Calu3 (cell line): ENCODE results near the gene MITD1. TPM values are rescaled to one million over a fixed set of nuclear protein-coding genes. Genes with fewer than 3 reads are reported as not detected.

ENCODE experiments used
- BruUV-seq: library from RNA; stranded (reverse); fragments of 400-500 nt; replicated peaks from 2 replicates; lab custom pipeline; 2021; lab: Mats Ljungman, UMichigan
- CTCF ChIA-PET: fragments of 300-600 bp; sonication (Branson Sonifier 250); formaldehyde crosslinking; loops from one replicate; lab custom pipeline; 2022; ENCODE audit warnings: antibody characterized with exemption; lab: Charles Lee
- DNase-seq: peaks from one replicate; pipeline ENCODE4 v3.0.0; 2022
- H3K27ac Mint-ChIP-seq: one replicate; pipeline ENCODE4 v1.8.0; 2022; ENCODE audit warnings: mixed read lengths; ENCODE audit not compliant: unreplicated experiment
- H3K27me3 Mint-ChIP-seq: one replicate; pipeline ENCODE4 v1.8.0; 2022; ENCODE audit warnings: mixed read lengths; ENCODE audit not compliant: unreplicated experiment
- H3K36me3 Mint-ChIP-seq: one replicate; pipeline ENCODE4 v1.8.0; 2022; ENCODE audit warnings: mild to moderate bottlenecking, moderate library complexity, mixed read lengths; ENCODE audit not compliant: insufficient read depth, unreplicated experiment
- H3K4me1 Mint-ChIP-seq: one replicate; pipeline ENCODE4 v1.8.0; 2022; ENCODE audit warnings: mild to moderate bottlenecking, low read depth, mixed read lengths; ENCODE audit not compliant: unreplicated experiment
- H3K4me3 Mint-ChIP-seq: one replicate; pipeline ENCODE4 v1.8.0; 2022; ENCODE audit warnings: mild to moderate bottlenecking, low read depth, moderate library complexity, mixed read lengths; ENCODE audit not compliant: unreplicated experiment
- H3K9me3 Mint-ChIP-seq: one replicate; pipeline ENCODE4 v1.8.0; 2022; ENCODE audit warnings: low read depth, mixed read lengths; ENCODE audit not compliant: unreplicated experiment
- CTCF ChIP-seq: fragments of 200-600 bp; IDR thresholded peaks from one replicate; pipeline ENCODE4 v1.8.0; 2022; ENCODE audit warnings: antibody characterized with exemption; ENCODE audit not compliant: unreplicated experiment
- intact Hi-C: fragments of 100-400 bp; cut with micrococcal nuclease; formaldehyde crosslinking; loops from one replicate; pipeline ENCODE4 v1.10.0; 2022; ENCODE audit not compliant: unreplicated experiment
- total RNA-seq: library from RNA; stranded (reverse); gene quantifications from 2 replicates; pipeline ENCODE4 v1.2.3, GENCODE V29; 2022

The MITD1 gene
- total RNA-seq, 1 experiment from 2014 or later = 29.9 TPM

- Mint-ChIP-seq H3K36me3 (peaks cover 31% of the 10 kb centered on the region), H3K4me3 (peak overlapping the region; percentile 89), H3K9me3 (no peaks in the 10 kb centered on the region), H3K27me3 (no peaks in the 10 kb centered on the region), H3K27ac (peak overlapping the region; percentile 38), H3K4me1 (peaks cover 32% of the 10 kb centered on the region)
- TF ChIP-seq CTCF = no peak
- DNase-seq = peak; percentile 57
- intact Hi-C loops = loop anchor here (5.0 kb wide), 1 partner anchor 304 kb away; no protein-coding TSS in a partner anchor
- CTCF ChIA-PET = interaction anchor here (0.6 kb wide), 1 partner anchor 1216 kb away, joined by 4 read pairs; no protein-coding TSS in a partner anchor
- BruUV-seq = no TSS peak
Observed at GRCh38 chr2:99183025-99183424, 2.2 kb upstream of the MITD1 start.

GRCh38 chr2:99181624-99182000 lies 754 bp upstream of the MITD1 start:
- DNase-seq = no peak
- H3K27ac Mint-ChIP-seq = peak overlapping the region; percentile 88
- H3K27me3 Mint-ChIP-seq = no peaks in the 10 kb centered on the region
- no peak for TF ChIP-seq CTCF
- CTCF ChIA-PET = interaction anchor here (1.0 kb wide), 1 partner anchor 40 kb away, joined by 3 read pairs; the partner anchor contains the start of gene C2orf15
- peaks cover 44% of the 10 kb centered on the region for H3K4me1 Mint-ChIP-seq
- H3K36me3 Mint-ChIP-seq = peaks cover 31% of the 10 kb centered on the region
- no TSS peak for BruUV-seq
- H3K9me3 Mint-ChIP-seq = no peaks in the 10 kb centered on the region
- intact Hi-C loops = loop anchor here (2.0 to 5.0 kb wide), 2 partner anchors 155 to 306 kb away; partner anchors contain the start of genes EIF5B and TXNDC9
- peak overlapping the region; percentile 89 for H3K4me3 Mint-ChIP-seq

- CTCF ChIA-PET = no interaction called here
- no peak for TF ChIP-seq CTCF
- Mint-ChIP-seq H3K27ac (no peak overlapping the region), H3K4me1 (no peaks in the 10 kb centered on the region), H3K9me3 (no peaks in the 10 kb centered on the region), H3K4me3 (no peak overlapping the region), H3K36me3 (peaks cover 16% of the 10 kb centered on the region), H3K27me3 (no peaks in the 10 kb centered on the region)
- no peak for DNase-seq
- BruUV-seq = no TSS peak
- intact Hi-C loops = no loop called here
Observed at GRCh38 chr2:99171377-99172140, 9.3 kb downstream of the MITD1 start.

GRCh38 chr2:99169534-99169933 lies 11.3 kb downstream of the MITD1 start:
- Mint-ChIP-seq H3K27me3 (no peaks in the 10 kb centered on the region), H3K4me1 (no peaks in the 10 kb centered on the region), H3K4me3 (no peak overlapping the region), H3K9me3 (no peaks in the 10 kb centered on the region), H3K36me3 (peaks cover 16% of the 10 kb centered on the region), H3K27ac (no peak overlapping the region)
- no peak for DNase-seq
- no peak for TF ChIP-seq CTCF
- CTCF ChIA-PET = interaction anchor here (0.6 to 1.0 kb wide), 3 partner anchors 11 to 680 kb away, joined by 3 read pairs; no protein-coding TSS in a partner anchor
- BruUV-seq = no TSS peak
- intact Hi-C loops = no loop called here
